ENCODE data around the gene MXI1.
"Not testable (repeated sequence)": the region's sequence is repeated elsewhere in the genome, so short reads cannot be mapped to it uniquely, and the experiment has no call there.

Gene MXI1

GRCh38 chr10:110239892-110240291 lies 32.5 kb downstream of the MXI1 start:
- no peak for DNase-seq (ENCODE audit: low read depth in 2 of 2)

GRCh38 chr10:110241407-110241806 lies 34.0 kb downstream of the MXI1 start:
- no peak for DNase-seq (ENCODE audit: low read depth in 2 of 2)

- no peak for DNase-seq (ENCODE audit: low read depth in 2 of 2)
Observed at GRCh38 chr10:110241841-110242240, 34.4 kb downstream of the MXI1 start.

- no peak for DNase-seq (ENCODE audit: low read depth in 2 of 2)
Observed at GRCh38 chr10:110242511-110242910, 35.1 kb downstream of the MXI1 start.

GRCh38 chr10:110244550-110244949 lies 37.1 kb downstream of the MXI1 start:
- DNase-seq (ENCODE audit: low read depth in 2 of 2), result no peak

- DNase-seq (ENCODE audit: low read depth in 2 of 2), result not testable (repeated sequence)
Observed at GRCh38 chr10:110247833-110248232, 40.4 kb downstream of the MXI1 start.

GRCh38 chr10:110249489-110249888 lies 42.1 kb downstream of the MXI1 start:
- DNase-seq (ENCODE audit: low read depth in 2 of 2), result not testable (repeated sequence)

- DNase-seq (ENCODE audit: low read depth in 2 of 2), result not testable (repeated sequence)
Observed at GRCh38 chr10:110251392-110251791, 44.0 kb downstream of the MXI1 start.

GRCh38 chr10:110252151-110252550 lies 44.7 kb downstream of the MXI1 start:
- DNase-seq (ENCODE audit: low read depth in 2 of 2), result no peak

- no peak for DNase-seq (ENCODE audit: low read depth in 2 of 2)
Observed at GRCh38 chr10:110254467-110254866, 47.1 kb downstream of the MXI1 start.

- DNase-seq (ENCODE audit: low read depth in 2 of 2), result no peak
Observed at GRCh38 chr10:110258542-110258941, 51.1 kb downstream of the MXI1 start.

GRCh38 chr10:110259317-110259716 lies 51.9 kb downstream of the MXI1 start:
- no peak for DNase-seq (ENCODE audit: low read depth in 2 of 2)

- no peak for DNase-seq (ENCODE audit: low read depth in 2 of 2)
Observed at GRCh38 chr10:110260746-110261477, 53.5 kb downstream of the MXI1 start.

GRCh38 chr10:110263164-110263563 lies 55.8 kb downstream of the MXI1 start:
- no peak for DNase-seq (ENCODE audit: low read depth in 2 of 2)

GRCh38 chr10:110265573-110266193 lies 58.3 kb downstream of the MXI1 start:
- no peak for DNase-seq (ENCODE audit: low read depth in 2 of 2)

- no peak for DNase-seq (ENCODE audit: low read depth in 2 of 2)
Observed at GRCh38 chr10:110267276-110267675, 59.9 kb downstream of the MXI1 start.

- no peak for DNase-seq (ENCODE audit: low read depth in 2 of 2)
Observed at GRCh38 chr10:110268442-110268841, 61.0 kb downstream of the MXI1 start.

GRCh38 chr10:110268971-110269370 lies 61.6 kb downstream of the MXI1 start:
- no peak for DNase-seq (ENCODE audit: low read depth in 2 of 2)

- DNase-seq (ENCODE audit: low read depth in 2 of 2), result no peak
Observed at GRCh38 chr10:110269374-110270318, 62.2 kb downstream of the MXI1 start.

- DNase-seq (ENCODE audit: low read depth in 2 of 2), result not testable (repeated sequence)
Observed at GRCh38 chr10:110272995-110273394, 65.6 kb downstream of the MXI1 start.

- DNase-seq (ENCODE audit: low read depth in 2 of 2), result peak; percentile 8 to 9
Observed at GRCh38 chr10:110273474-110273873, 66.1 kb downstream of the MXI1 start.

GRCh38 chr10:110274072-110274627 lies 66.7 kb downstream of the MXI1 start:
- no peak for DNase-seq (ENCODE audit: low read depth in 2 of 2)

Measured in stimulated activated CD4-positive, alpha-beta T cell treated with anti-CD3 and anti-CD28 coated beads, Interleukin-15, amount 100 ng/mL, for 48 hours (primary cell).